Caco-2 (cell line): ENCODE data around the gene CTDSPL. TPM values are rescaled to one million over a fixed set of nuclear protein-coding genes. Genes with fewer than 3 reads are reported as not detected.

ENCODE experiments used
- BruUV-seq: library from RNA; stranded (reverse); fragments of 400-500 nt; replicated peaks from 2 replicates; lab custom pipeline; 2021; lab: Mats Ljungman, UMichigan
- CTCF ChIA-PET: fragments of 300-600 bp; sonication (Branson Sonifier 250); formaldehyde crosslinking; loops from one replicate; lab custom pipeline; 2022; ENCODE audit warnings: antibody characterized with exemption; lab: Charles Lee
- POLR2A ChIA-PET: fragments of 300-600 bp; sonication (Branson Sonifier 250); formaldehyde crosslinking; loops from one replicate; lab custom pipeline; 2022; ENCODE audit warnings: antibody characterized with exemption; lab: Charles Lee
- DNase-seq, 2 experiments: peaks; one replicate each; pipeline versions ENCODE4 v3.0.0 to v3.0.0-alpha.2; 2020 to 2022
- H3K27me3 ChIP-seq: replicated peaks from 2 replicates; pipeline ENCODE4 v1.6.0; 2011; ENCODE audit warnings: low read length; ENCODE audit not compliant: control insufficient read depth, insufficient read depth
- H3K36me3 ChIP-seq: 2 replicates; pipeline ENCODE4 v1.5.1; 2011; ENCODE audit warnings: low read length; ENCODE audit not compliant: control insufficient read depth, insufficient read depth
- H3K4me1 ChIP-seq: fragments of 250-450 bp; sonication (Bioruptor Pico); 2 replicates; pipeline ENCODE4 v1.5.1; 2020; ENCODE audit warnings: mild to moderate bottlenecking
- H3K4me3 ChIP-seq: 2 replicates; pipeline ENCODE4 v1.5.1; 2011; ENCODE audit warnings: low read depth, mild to moderate bottlenecking, control low read depth, low read length
- H3K9me3 ChIP-seq: fragments of 250-450 bp; sonication (Bioruptor Pico); 2 replicates; pipeline ENCODE4 v1.5.1; 2020; ENCODE audit warnings: mild to moderate bottlenecking, moderate library complexity
- H3K27ac Mint-ChIP-seq: one replicate; pipeline ENCODE4 v1.8.0; 2022; ENCODE audit warnings: mixed read lengths; ENCODE audit not compliant: unreplicated experiment
- H3K27me3 Mint-ChIP-seq: one replicate; pipeline ENCODE4 v1.8.0; 2022; ENCODE audit warnings: mixed read lengths; ENCODE audit not compliant: insufficient read depth, unreplicated experiment
- H3K36me3 Mint-ChIP-seq: one replicate; pipeline ENCODE4 v1.8.0; 2022; ENCODE audit warnings: mild to moderate bottlenecking, mixed read lengths; ENCODE audit not compliant: insufficient read depth, unreplicated experiment
- H3K4me1 Mint-ChIP-seq: one replicate; pipeline ENCODE4 v1.8.0; 2022; ENCODE audit warnings: low read depth, mixed read lengths; ENCODE audit not compliant: unreplicated experiment
- H3K4me3 Mint-ChIP-seq: one replicate; pipeline ENCODE4 v1.8.0; 2022; ENCODE audit warnings: mild to moderate bottlenecking, moderate library complexity, mixed read lengths; ENCODE audit not compliant: unreplicated experiment
- H3K9me3 Mint-ChIP-seq: one replicate; pipeline ENCODE4 v1.8.0; 2022; ENCODE audit warnings: mixed read lengths; ENCODE audit not compliant: unreplicated experiment
- CTCF ChIP-seq, 2 experiments: fragments of 200-600 bp in 1 of 2; IDR thresholded peaks; 1 replicate in 1 of 2; 2 replicates in 1 of 2; pipeline versions ENCODE4 v1.5.1 to v1.8.0; 2011 to 2022; ENCODE audit warnings: antibody characterized with exemption in 1 of 2, control low read depth in 1 of 2, inconsistent platforms in 1 of 2, low read depth in 1 of 2, low read length in 1 of 2, mild to moderate bottlenecking in 1 of 2, moderate library complexity in 1 of 2; ENCODE audit not compliant: insufficient read depth in 1 of 2, severe bottlenecking in 1 of 2, unreplicated experiment in 1 of 2
- intact Hi-C: fragments of 100-400 bp; cut with micrococcal nuclease; formaldehyde crosslinking; loops from one replicate; pipeline ENCODE4 v1.10.0; 2022; ENCODE audit not compliant: unreplicated experiment
- total RNA-seq: library from RNA; stranded (reverse); gene quantifications from 2 replicates; pipeline ENCODE4 v1.2.3, GENCODE V29; 2022

The CTDSPL gene
- total RNA-seq, 1 experiment from 2014 or later = 60.9 TPM

- BruUV-seq = TSS peak; percentile 95
- DNase-seq = peak; percentile 77 to 84
- ChIA-PET POLR2A (interaction anchor here (0.6 kb wide), 2 partner anchors 11 to 28 kb away, joined by 3 to 5 read pairs; no protein-coding TSS in a partner anchor), CTCF (interaction anchor here (0.8 to 1.9 kb wide), 4 partner anchors 28 to 61 kb away, joined by 3 to 10 read pairs (median 4); no protein-coding TSS in a partner anchor)
- H3K4me1 ChIP-seq = peaks cover 45% of the 10 kb centered on the region
- intact Hi-C loops = loop anchor here (1.0 to 5.0 kb wide), 4 partner anchors 10 to 57 kb away; no protein-coding TSS in a partner anchor
- peaks cover 20% of the 10 kb centered on the region for H3K36me3 Mint-ChIP-seq
- H3K27me3 ChIP-seq = no peaks in the 10 kb centered on the region
- TF ChIP-seq CTCF (IDR thresholded peaks at IDR 0.05; ENCODE audit: insufficient read depth in 1 of 2, low read depth in 1 of 2, low read length in 1 of 2, severe bottlenecking in 1 of 2, unreplicated experiment in 1 of 2) = no peak
- peaks cover 41% of the 10 kb centered on the region for H3K4me1 Mint-ChIP-seq
- no peaks in the 10 kb centered on the region for H3K9me3 Mint-ChIP-seq
- H3K27ac Mint-ChIP-seq = peak overlapping the region; percentile 91
- no peak overlapping the region for H3K4me3 ChIP-seq
- no peaks in the 10 kb centered on the region for H3K9me3 ChIP-seq
- peak overlapping the region; percentile 28 for H3K4me3 Mint-ChIP-seq
- H3K27me3 Mint-ChIP-seq = no peaks in the 10 kb centered on the region
- peaks cover 1% of the 10 kb centered on the region; the same call in 1 of the 2 replicates for H3K36me3 ChIP-seq
These were observed 74.3 kb downstream of the CTDSPL start for GRCh38 chr3:37935756-37936666.

- ChIA-PET POLR2A (interaction anchor here (0.6 kb wide), 1 partner anchor 27 kb away, joined by 5 read pairs; no protein-coding TSS in a partner anchor), CTCF (interaction anchor here (1.3 to 1.9 kb wide), 2 partner anchors 27 to 30 kb away, joined by 5 to 10 read pairs; no protein-coding TSS in a partner anchor)
- Mint-ChIP-seq H3K27me3 (no peaks in the 10 kb centered on the region), H3K36me3 (peaks cover 26% of the 10 kb centered on the region), H3K27ac (peak overlapping the region; percentile 91), H3K4me3 (peak overlapping the region; percentile 28), H3K9me3 (no peaks in the 10 kb centered on the region), H3K4me1 (peaks cover 47% of the 10 kb centered on the region)
- BruUV-seq = no TSS peak
- intact Hi-C loops = loop anchor here (5.0 kb wide), 1 partner anchor 35 kb away; no protein-coding TSS in a partner anchor
- Histone ChIP-seq H3K4me1 (peaks cover 45% of the 10 kb centered on the region), H3K27me3 (no peaks in the 10 kb centered on the region), H3K9me3 (no peaks in the 10 kb centered on the region), H3K36me3 (peaks cover 1% of the 10 kb centered on the region; the same call in 1 of the 2 replicates), H3K4me3 (no peak overlapping the region)
- DNase-seq = no peak
- TF ChIP-seq CTCF (IDR thresholded peaks at IDR 0.05; ENCODE audit: insufficient read depth in 1 of 2, low read depth in 1 of 2, low read length in 1 of 2, severe bottlenecking in 1 of 2, unreplicated experiment in 1 of 2) = no peak
These were observed 75.5 kb downstream of the CTDSPL start for GRCh38 chr3:37937156-37937555.

- peaks cover 45% of the 10 kb centered on the region for H3K4me1 ChIP-seq
- H3K4me1 Mint-ChIP-seq = peaks cover 54% of the 10 kb centered on the region
- no peak for DNase-seq
- ChIA-PET POLR2A (interaction anchor here (0.8 to 1.0 kb wide), 2 partner anchors 27 to 45 kb away, joined by 3 to 4 read pairs; no protein-coding TSS in a partner anchor), CTCF (interaction anchor here (0.9 kb wide), 1 partner anchor 23 kb away, joined by 3 read pairs; no protein-coding TSS in a partner anchor)
- intact Hi-C loops = loop anchor here (5.0 kb wide), 1 partner anchor 36 kb away; no protein-coding TSS in a partner anchor
- BruUV-seq = no TSS peak
- H3K27me3 Mint-ChIP-seq = no peaks in the 10 kb centered on the region
- peak overlapping the region; percentile 91 for H3K27ac Mint-ChIP-seq
- H3K9me3 ChIP-seq = no peaks in the 10 kb centered on the region
- peaks cover 1% of the 10 kb centered on the region; the same call in 1 of the 2 replicates for H3K36me3 ChIP-seq
- H3K27me3 ChIP-seq = no peaks in the 10 kb centered on the region
- peaks cover 31% of the 10 kb centered on the region for H3K36me3 Mint-ChIP-seq
- no peak overlapping the region for H3K4me3 ChIP-seq
- TF ChIP-seq CTCF (IDR thresholded peaks at IDR 0.05; ENCODE audit: insufficient read depth in 1 of 2, low read depth in 1 of 2, low read length in 1 of 2, severe bottlenecking in 1 of 2, unreplicated experiment in 1 of 2) = no peak
- H3K9me3 Mint-ChIP-seq = no peaks in the 10 kb centered on the region
- H3K4me3 Mint-ChIP-seq = peak overlapping the region; percentile 28
These were observed 76.3 kb downstream of the CTDSPL start for GRCh38 chr3:37938011-37938410.
